HG03469 (cell line): Measurements from ENCODE around the gene NXPH2.
"Not testable (repeated sequence)": the region's sequence is repeated elsewhere in the genome, so short reads cannot be mapped to it uniquely, and the experiment has no call there.

Experiments used
- ATAC-seq: cut with Tn5 transposase; IDR thresholded peaks from one replicate; pipeline ENCODE4 v1.9.1; 2021; ENCODE audit warnings: mild to moderate bottlenecking, moderate library complexity, moderate number of reproducible peaks; ENCODE audit not compliant: unreplicated experiment

Gene NXPH2

DNA sequence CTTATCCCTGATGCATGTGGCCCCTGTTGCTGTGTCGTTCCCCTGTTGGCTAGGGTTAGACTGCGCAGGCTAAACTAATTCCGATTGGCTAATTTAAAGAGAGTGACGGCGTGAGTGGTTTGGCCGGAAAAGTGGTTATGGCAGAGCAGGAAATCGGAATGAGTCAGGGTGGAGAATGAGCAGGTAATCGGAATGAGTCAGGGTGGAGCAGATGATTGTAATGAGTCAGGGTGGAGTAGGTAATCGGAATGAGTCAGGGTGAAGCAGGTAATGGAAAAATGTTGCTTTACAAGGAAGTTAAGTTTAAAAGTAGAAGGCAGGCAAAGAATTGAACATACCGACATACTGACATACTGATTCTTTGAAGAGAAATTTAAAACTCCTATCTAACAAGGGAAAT lies 135.4 kb downstream of the NXPH2 start:
- not testable (repeated sequence) for ATAC-seq

DNA sequence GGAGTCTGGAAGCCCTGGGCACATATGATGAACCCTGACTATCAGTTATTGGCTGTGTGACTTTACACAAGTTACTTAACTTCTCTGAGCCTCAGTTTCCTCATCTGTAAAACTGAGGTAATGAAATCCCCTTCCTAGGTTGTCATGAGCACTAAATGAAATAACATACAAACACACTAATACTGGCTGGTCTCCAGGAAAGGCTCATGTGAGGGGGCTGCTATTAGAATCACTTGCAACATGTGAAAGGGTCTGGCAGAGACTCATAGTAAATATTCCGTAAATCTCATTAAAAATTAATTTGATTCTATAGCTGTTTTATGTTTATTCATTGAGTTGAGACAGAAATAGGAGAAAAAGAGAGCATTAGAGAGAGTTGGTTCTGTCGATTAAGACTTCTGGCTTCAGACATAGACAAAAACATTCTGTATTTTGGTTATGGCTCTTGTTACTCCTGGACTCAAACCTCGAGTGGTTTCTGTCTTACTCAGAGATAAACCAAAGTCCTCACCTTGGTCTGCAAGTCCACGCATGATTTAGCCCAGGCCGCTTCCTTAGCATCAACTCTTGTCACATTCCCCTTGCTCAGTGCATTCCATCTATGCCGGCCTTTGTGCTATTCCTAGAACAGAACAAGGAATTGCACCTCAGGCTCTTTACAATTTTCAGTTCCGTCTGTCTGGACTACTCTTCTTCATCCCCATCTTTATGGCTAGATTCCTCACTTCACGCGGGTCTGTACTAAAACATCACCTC lies 139.1 kb downstream of the NXPH2 start:
- ATAC-seq: no peak

- no peak for ATAC-seq
Measured at GRCh38 chr2:138637686-138638085, 142.5 kb downstream of the NXPH2 start.

DNA sequence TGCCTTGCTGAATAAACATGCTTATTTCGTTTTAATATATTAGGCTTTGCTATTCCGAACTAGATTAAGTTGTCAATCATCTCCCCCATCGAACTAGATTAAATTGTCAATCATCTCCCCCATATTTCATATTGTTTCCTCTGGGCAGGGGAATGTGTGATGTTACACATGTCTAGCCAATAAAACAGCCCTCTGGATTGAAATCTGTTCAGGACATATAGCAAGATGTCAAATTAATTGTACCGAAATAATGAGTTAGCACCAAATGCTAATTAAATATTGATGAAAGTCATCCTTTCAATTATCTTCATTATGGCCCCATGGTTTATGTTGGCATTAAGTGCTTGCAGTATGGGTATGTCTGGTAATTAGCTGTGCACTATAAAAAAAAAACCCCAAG lies 143.1 kb downstream of the NXPH2 start:
- ATAC-seq: no peak

GRCh38 chr2:138633049-138633448 lies 147.1 kb downstream of the NXPH2 start:
- ATAC-seq: no peak

DNA sequence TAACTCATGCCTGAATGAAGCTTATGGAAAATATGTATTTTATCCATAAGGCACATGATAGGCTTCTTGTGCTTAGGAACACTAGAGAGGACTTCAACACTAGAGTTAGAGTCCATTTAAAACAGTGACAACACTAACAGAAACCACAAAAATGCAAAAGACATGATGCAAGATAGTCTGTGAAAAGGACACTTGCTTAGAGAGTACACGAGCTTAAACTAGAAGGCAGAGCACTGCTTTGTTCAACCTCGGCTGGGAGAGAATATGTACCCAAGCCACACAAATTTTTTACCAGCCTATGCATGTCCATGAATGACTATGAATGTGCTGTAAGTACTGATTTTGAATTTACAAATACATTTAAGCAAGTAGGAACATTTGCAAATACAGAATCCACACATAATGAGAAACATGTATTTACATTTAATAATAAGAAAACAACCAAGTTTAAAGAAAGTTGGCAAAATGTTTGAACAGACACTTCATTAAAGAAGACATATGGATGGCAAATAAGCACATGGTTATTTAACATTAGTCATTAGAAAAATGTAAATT lies 148.0 kb downstream of the NXPH2 start:
- ATAC-seq: no peak

GRCh38 chr2:138630164-138630563 lies 150.0 kb downstream of the NXPH2 start:
- no peak for ATAC-seq

GRCh38 chr2:138626148-138626547 lies 154.0 kb downstream of the NXPH2 start:
- ATAC-seq: no peak

DNA sequence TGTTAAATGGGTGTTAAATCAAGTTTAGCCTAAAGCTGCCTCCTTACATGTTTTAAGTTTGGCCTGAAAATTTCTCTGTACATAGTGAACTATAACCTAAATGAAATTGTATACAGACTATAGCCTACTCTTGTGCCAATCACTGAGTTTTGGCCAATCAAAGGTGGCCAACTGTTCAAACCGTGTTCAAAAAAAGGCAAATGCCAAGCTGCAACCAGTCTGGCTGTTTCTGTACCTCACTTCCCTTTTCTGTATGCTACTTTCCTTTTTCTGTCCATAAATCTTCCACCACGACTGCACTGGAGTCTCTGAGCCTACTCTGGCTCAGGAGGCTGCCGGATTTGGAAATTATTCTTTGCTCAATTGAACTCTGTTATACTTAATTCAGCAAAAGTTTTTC lies 157.6 kb downstream of the NXPH2 start:
- no peak for ATAC-seq

GRCh38 chr2:138621139-138621538 lies 159.1 kb downstream of the NXPH2 start:
- no peak for ATAC-seq

- ATAC-seq: no peak
Measured at GRCh38 chr2:138620431-138620830, 159.8 kb downstream of the NXPH2 start.
